K562 (cell line): ENCODE results near the gene NLK. TPM values are rescaled to one million over a fixed set of nuclear protein-coding genes. Genes with fewer than 3 reads are reported as not detected.

Source experiments
- ATAC-seq: fragments of 200-7000 bp; cut with Tn5 transposase; 3 replicates; pipeline ENCODE4 v1.9.1; 2020; ENCODE audit warnings: moderate library complexity
- BruUV-seq: library from RNA; stranded (reverse); fragments of 400-500 nt; replicated peaks from 2 replicates; lab custom pipeline; 2021; lab: Mats Ljungman, UMichigan
- CTCF ChIA-PET: fragments of 300-600 bp; formaldehyde crosslinking; extraction: SDS; loops from one replicate; lab custom pipeline; 2021; ENCODE audit warnings: low intra/inter-chr PET ratio; lab: Yijun Ruan, JAX
- POLR2A ChIA-PET: fragments of 300-600, 350-650 bp; sonication (Branson Sonifier 250); formaldehyde crosslinking; extraction: SDS; loops from one replicate; lab custom pipeline; 2021; ENCODE audit warnings: antibody characterized with exemption, inconsistent platforms; lab: Yijun Ruan, JAX
- DNase-seq, 4 experiments: peaks; one replicate each; pipeline versions ENCODE4 v3.0.0 to v3.0.0-alpha.2; 2011 to 2018; ENCODE audit warnings: low spot score in 3 of 4, mixed read lengths in 3 of 4; ENCODE audit errors: extremely low read depth in 1 of 4
- FAIRE-seq: peaks from 2 replicates; lab custom pipeline; 2011; peaks lifted over from hg19 to GRCh38; lab: Jason Lieb, UNC
- H2AFZ ChIP-seq: 2 replicates; pipeline ENCODE4 v1.6.0; 2011; ENCODE audit warnings: low read depth, low read length, control low read depth, inconsistent platforms
- H3K27ac ChIP-seq: fragments of 200-600 bp; 3 replicates; pipeline ENCODE4 v1.8.0; 2011; ENCODE audit warnings: low read depth, mild to moderate bottlenecking, control low read depth, inconsistent platforms, low read length, moderate library complexity, mixed read lengths; ENCODE audit errors: extremely low read depth
- H3K27me3 ChIP-seq, 2 experiments: fragments of 300-600 bp in 1 of 2; 2 replicates in 1 of 2; 3 replicates in 1 of 2; pipeline versions ENCODE4 v1.6.0 to v1.8.0; 2011; ENCODE audit warnings: inconsistent platforms in 2 of 2, low read length in 2 of 2, mild to moderate bottlenecking in 1 of 2, mixed read lengths in 1 of 2, moderate library complexity in 1 of 2; ENCODE audit not compliant: control insufficient read depth in 2 of 2, insufficient read depth in 2 of 2
- H3K36me3 ChIP-seq: fragments of 300-600 bp; 3 replicates; pipeline ENCODE4 v1.8.0; 2011; ENCODE audit warnings: mild to moderate bottlenecking, low read length, inconsistent platforms; ENCODE audit not compliant: control insufficient read depth, insufficient read depth
- H3K4me1 ChIP-seq, 2 experiments: fragments of 200-600 bp in 1 of 2; replicated peaks in 1 of 2; 2 replicates in 1 of 2; 3 replicates in 1 of 2; pipeline versions ENCODE4 v1.5.1 to v1.8.0; 2011; ENCODE audit warnings: inconsistent platforms in 2 of 2, low read length in 2 of 2, mild to moderate bottlenecking in 1 of 2, mixed read lengths in 1 of 2, moderate library complexity in 1 of 2; ENCODE audit not compliant: control insufficient read depth in 2 of 2, insufficient read depth in 2 of 2
- H3K4me2 ChIP-seq: 2 replicates; pipeline ENCODE4 v1.6.1; 2011; ENCODE audit warnings: low read length, control low read depth, inconsistent platforms, mixed read lengths; ENCODE audit not compliant: insufficient read depth
- H3K4me3 ChIP-seq: fragments of 200-600 bp; sonication (generic), shearing (Covaris generic); 2 replicates; pipeline ENCODE4 v1.5.1; 2016; ENCODE audit warnings: control low read depth, inconsistent platforms
- H3K79me2 ChIP-seq: fragments of 200-600 bp; 3 replicates; pipeline ENCODE4 v1.8.0; 2011; ENCODE audit warnings: low read length, inconsistent platforms; ENCODE audit not compliant: control insufficient read depth, insufficient read depth
- H3K9ac ChIP-seq, 2 experiments: 2 replicates each; pipeline versions ENCODE4 v1.6.0 to v1.6.1; 2011; ENCODE audit warnings: low read depth in 2 of 2, low read length in 2 of 2, control low read depth in 1 of 2, inconsistent platforms in 1 of 2, mild to moderate bottlenecking in 1 of 2, mixed read lengths in 1 of 2; ENCODE audit not compliant: insufficient read depth in 1 of 2
- H3K9me1 ChIP-seq: one replicate; pipeline ENCODE4 v1.6.0; 2011; ENCODE audit warnings: inconsistent platforms, mild to moderate bottlenecking, low read length, moderate library complexity; ENCODE audit not compliant: control insufficient read depth, insufficient read depth
- H3K9me3 ChIP-seq: replicated peaks from 2 replicates; pipeline ENCODE4 v1.5.1; 2011; ENCODE audit warnings: low read depth, low read length, inconsistent platforms; ENCODE audit not compliant: control insufficient read depth, insufficient read depth
- H4K20me1 ChIP-seq: replicated peaks from 2 replicates; pipeline ENCODE4 v1.6.1; 2011; ENCODE audit warnings: low read length, inconsistent platforms, mixed read lengths; ENCODE audit not compliant: control insufficient read depth, insufficient read depth
- C11orf30 ChIP-seq: fragments of 450-650 bp; IDR thresholded peaks from 2 replicates; pipeline ENCODE4 v1.6.1; 2016; ENCODE audit warnings: low read depth, mild to moderate bottlenecking
- MAFF ChIP-seq: IDR thresholded peaks from 2 replicates; pipeline ENCODE4 v1.6.1; 2012; ENCODE audit warnings: low read length, improper control_type of control experiment
- MAFG ChIP-seq: fragments of 450-650 bp; conservative IDR thresholded peaks from 2 replicates; pipeline ENCODE4 v1.6.1; 2016; ENCODE audit warnings: missing genetic modification characterization, missing compliant biosample characterization
- MAFK ChIP-seq: IDR thresholded peaks from 2 replicates; pipeline ENCODE4 v1.6.1; 2011; ENCODE audit warnings: low read length, improper control_type of control experiment
- SRSF7 ChIP-seq: fragments of 200-400 bp; formaldehyde crosslinking; optimal IDR thresholded peaks from 2 replicates; pipeline ENCODE3; 2017; ENCODE audit warnings: mild to moderate bottlenecking, low read depth, low read length
- TFAP4 ChIP-seq: sonication (generic); formaldehyde crosslinking; IDR thresholded peaks from 2 replicates; pipeline ENCODE4 v1.8.0; 2022; ENCODE audit warnings: missing genetic modification reagents, mild to moderate bottlenecking, moderate library complexity, borderline replicate concordance
- VEZF1 ChIP-seq: fragments of 200-800 bp; sonication (Bioruptor generic); IDR thresholded peaks from 2 replicates; pipeline ENCODE4 v1.6.1; 2017; ENCODE audit warnings: missing genetic modification characterization, missing compliant biosample characterization
- ZNF316 ChIP-seq: fragments of 450-650 bp; IDR thresholded peaks from 2 replicates; pipeline ENCODE4 v1.6.1; 2016
- ZNF449 ChIP-seq: fragments of 250-450 bp; sonication (Bioruptor Pico); IDR thresholded peaks from 2 replicates; pipeline ENCODE4 v1.8.0; 2022; ENCODE audit warnings: moderate library complexity, mild to moderate bottlenecking, inconsistent platforms
- ZNF766 ChIP-seq: fragments of 200-800 bp; sonication (Bioruptor generic); conservative IDR thresholded peaks from 2 replicates; pipeline ENCODE4 v1.6.1; 2016; ENCODE audit warnings: missing genetic modification characterization, missing compliant biosample characterization
- WGBS: fragments of 100-300 bp; shearing (Covaris generic); methylation state at CpG from one replicate; pipeline ENCODE4 v1.1.6; 2016; ENCODE audit warnings: low coverage, mixed read lengths; ENCODE audit not compliant: insufficient coverage; ENCODE audit errors: missing lambda C conversion rate; 5-methylcytosine and 5-hydroxymethylcytosine counted together
- in situ Hi-C: fragments of 300-500 bp; cut with MboI; formaldehyde crosslinking; loops from 4 replicates; pipeline ENCODE4 v1.15.0; 2018; ENCODE audit warnings: inconsistent platforms, mixed read lengths
- intact Hi-C: fragments of 100-400 bp; cut with micrococcal nuclease; formaldehyde crosslinking; loops from 2 replicates; pipeline ENCODE4 v1.14.2; 2022
- polyA plus RNA-seq, 8 experiments: library from polyadenylated mRNA; depleted of rRNA in 4 of 8; stranded (reverse) in 5 of 8; unstranded in 3 of 8; fragments of >200 nt; fragmentation: Nextera tagmentation in 2 of 8; fragmentation: Illumina TruSeq in 1 of 8; extraction: Ambion mirVana in 2 of 8; extraction: Trizol in 1 of 8; gene quantifications; 2 replicates each; pipeline versions ENCODE4 v1.2.1 to v1.2.3, GENCODE V29; 2011 to 2014; ENCODE audit warnings: inconsistent platforms in 1 of 8, missing spikeins in 1 of 8
- total RNA-seq, 7 experiments: library from RNA; depleted of rRNA in 6 of 7; stranded (reverse); fragments of >200 nt in 6 of 7; fragmentation: Illumina TruSeq in 2 of 7; extraction: Trizol in 2 of 7; gene quantifications; 2 replicates each; pipeline versions ENCODE4 v1.2.1 to v1.2.3, GENCODE V29; 2011 to 2021; ENCODE audit warnings: low replicate concordance in 1 of 7

Gene NLK
- total and polyA plus RNA-seq, 9 of the 15 experiments (the other 6 are each of a cell fraction or from before 2014, with no cell fraction given) = 10.9 to 59.6 (median 26.7) TPM

DNA sequence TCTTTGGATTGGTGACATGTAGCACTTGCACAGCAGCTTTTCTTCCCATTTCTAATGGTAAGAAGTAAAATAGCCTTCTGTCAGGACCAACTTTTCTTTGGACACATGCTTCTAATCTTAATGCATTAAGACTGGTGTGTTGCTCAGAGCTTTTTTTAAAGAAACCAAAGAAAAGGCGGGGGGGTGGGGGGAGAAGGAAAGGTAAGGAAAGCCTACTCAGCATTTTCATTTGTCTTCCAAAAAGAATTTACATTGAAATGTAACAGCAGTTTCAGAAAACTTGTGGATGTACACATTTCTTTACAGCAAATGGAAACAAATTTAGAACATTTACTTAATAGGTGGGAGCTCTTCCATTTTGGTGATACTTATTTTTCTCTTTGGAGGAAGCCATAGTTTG lies 49.6 kb downstream of the NLK start:
- H2AFZ ChIP-seq = no peak overlapping the region
- H3K4me1 ChIP-seq = peaks cover 0 to 6% of the 10 kb centered on the region in 2 experiments; a peak in 2 of 5 replicates
- no TSS peak for BruUV-seq
- H3K36me3 ChIP-seq = no peaks in the 10 kb centered on the region
- 100% methylated on average over 1 of the region's 1 CpG for WGBS
- ATAC-seq = no peak
- no peaks in the 10 kb centered on the region for H3K9me1 ChIP-seq
- no peak overlapping the region for H3K4me2 ChIP-seq
- no peak for FAIRE-seq
- intact Hi-C loops (no loop called here), in situ Hi-C loops (no loop called here)
- no peaks in the 10 kb centered on the region for H3K27me3 ChIP-seq
- ChIA-PET POLR2A (interaction anchor here (0.6 to 2.0 kb wide), 7 partner anchors 9 to 600 kb away, joined by 3 to 10 read pairs (median 4); no protein-coding TSS in a partner anchor), CTCF (no interaction called here)
- H3K79me2 ChIP-seq = peaks cover 86% of the 10 kb centered on the region
- no peaks in the 10 kb centered on the region for H4K20me1 ChIP-seq
- TF ChIP-seq ZNF316 (peak; percentile 96), SRSF7 (no peak), VEZF1 (0 out of 2 replicates have a peak, but pooled peaks have one; percentile 24), ZNF766 (CRISPR knock-in tag) (no peak), C11orf30 (peak; percentile 95), TFAP4 (no peak), MAFK (peak; percentile 89), MAFF (peak; percentile 93), ZNF449 (CRISPR knock-in tag) (no peak), MAFG (tag) (peak; percentile 87)
- H3K27ac ChIP-seq = no peak overlapping the region
- no peak overlapping the region for H3K4me3 ChIP-seq
- DNase-seq = no peak
- H3K9ac ChIP-seq = no peak overlapping the region
- no peaks in the 10 kb centered on the region for H3K9me3 ChIP-seq
